HG02981 (cell line): Measurements from ENCODE around the gene SCUBE3.

Experiments used
- ATAC-seq: cut with Tn5 transposase; IDR thresholded peaks from one replicate; pipeline ENCODE4 v1.9.1; 2021; ENCODE audit warnings: mild to moderate bottlenecking, moderate library complexity; ENCODE audit not compliant: unreplicated experiment

SCUBE3 gene

GRCh38 chr6:35209081-35209480, 4.7 kb upstream of the SCUBE3 start:
- no peak for ATAC-seq

GRCh38 chr6:35209622-35210247, 4.0 kb upstream of the SCUBE3 start:
- ATAC-seq = no peak

GRCh38 chr6:35213298-35213791, 411 bp upstream of the SCUBE3 start:
- ATAC-seq = no peak

GRCh38 chr6:35214869-35215664, 1.3 kb downstream of the SCUBE3 start:
- ATAC-seq = no peak

GRCh38 chr6:35215665-35216411, 2.1 kb downstream of the SCUBE3 start:
- no peak for ATAC-seq

GRCh38 chr6:35216412-35216732, 2.6 kb downstream of the SCUBE3 start:
- no peak for ATAC-seq

GRCh38 chr6:35216851-35217811, 3.4 kb downstream of the SCUBE3 start:
- ATAC-seq = no peak

- ATAC-seq = no peak
Measured at GRCh38 chr6:35218021-35218420, 4.3 kb downstream of the SCUBE3 start.

GRCh38 chr6:35218456-35218855, 4.7 kb downstream of the SCUBE3 start:
- ATAC-seq = no peak

- ATAC-seq = no peak
Measured at GRCh38 chr6:35219683-35220326, 6.0 kb downstream of the SCUBE3 start.

- no peak for ATAC-seq
Measured at GRCh38 chr6:35220711-35221110, 7.0 kb downstream of the SCUBE3 start.

- no peak for ATAC-seq
Measured at GRCh38 chr6:35223396-35223795, 9.6 kb downstream of the SCUBE3 start.

- ATAC-seq = no peak
Measured at GRCh38 chr6:35224720-35225119, 11.0 kb downstream of the SCUBE3 start.

GRCh38 chr6:35228481-35228880, 14.7 kb downstream of the SCUBE3 start:
- no peak for ATAC-seq

GRCh38 chr6:35229304-35229703, 15.5 kb downstream of the SCUBE3 start:
- ATAC-seq = no peak

GRCh38 chr6:35230498-35230897, 16.7 kb downstream of the SCUBE3 start:
- no peak for ATAC-seq

- ATAC-seq = no peak
Measured at GRCh38 chr6:35230950-35231349, 17.2 kb downstream of the SCUBE3 start.

GRCh38 chr6:35231563-35231962, 17.8 kb downstream of the SCUBE3 start:
- ATAC-seq = no peak

- no peak for ATAC-seq
Measured at GRCh38 chr6:35234901-35235300, 21.1 kb downstream of the SCUBE3 start.

- no peak for ATAC-seq
Measured at GRCh38 chr6:35236223-35236622, 22.5 kb downstream of the SCUBE3 start.
